Right renal cortex interstitium (tissue), 3 donors: Measurements from ENCODE around the gene SHISAL2A. TPM values are rescaled to one million over a fixed set of nuclear protein-coding genes. Genes with fewer than 3 reads are reported as not detected.
"Not testable (repeated sequence)": the region's sequence is repeated elsewhere in the genome, so short reads cannot be mapped to it uniquely, and the experiment has no call there.

Experiments
- DNase-seq, 3 donors: peaks; one replicate each; pipeline ENCODE4 v3.0.0-alpha.2; 2013; ENCODE audit warnings: low read depth in 3 of 3, low spot score in 2 of 3
- polyA plus RNA-seq, 3 donors: library from polyadenylated mRNA; unstranded; fragments of 120-200 nt; gene quantifications; one replicate each; pipeline ENCODE4 v1.2.1, GENCODE V29; 2013; ENCODE audit not compliant: insufficient read length in 3 of 3

Gene SHISAL2A
- polyA plus RNA-seq, 3 donors, result 1.1 to 1.9 (median 1.6) TPM

DNA sequence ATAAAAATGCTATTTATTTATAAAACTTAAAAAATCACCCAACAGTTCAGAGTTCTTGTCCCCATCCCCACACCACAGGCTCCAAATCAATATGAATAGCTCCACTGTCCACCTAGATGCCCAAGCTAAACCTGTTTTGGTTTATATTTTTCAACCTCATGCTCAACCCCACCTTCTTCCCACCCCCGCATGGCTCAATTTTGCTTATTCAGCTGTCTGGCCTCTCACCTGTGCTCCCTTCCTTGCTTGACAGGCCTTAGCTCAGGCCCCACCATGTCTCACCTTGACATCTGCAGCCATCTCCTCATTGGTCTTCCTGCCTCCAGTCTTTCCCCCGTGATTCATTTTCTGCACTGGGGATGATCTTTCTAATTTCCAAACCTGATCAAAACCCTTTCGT is 47.4 kb downstream of the SHISAL2A start:
- DNase-seq, result no peak

DNA sequence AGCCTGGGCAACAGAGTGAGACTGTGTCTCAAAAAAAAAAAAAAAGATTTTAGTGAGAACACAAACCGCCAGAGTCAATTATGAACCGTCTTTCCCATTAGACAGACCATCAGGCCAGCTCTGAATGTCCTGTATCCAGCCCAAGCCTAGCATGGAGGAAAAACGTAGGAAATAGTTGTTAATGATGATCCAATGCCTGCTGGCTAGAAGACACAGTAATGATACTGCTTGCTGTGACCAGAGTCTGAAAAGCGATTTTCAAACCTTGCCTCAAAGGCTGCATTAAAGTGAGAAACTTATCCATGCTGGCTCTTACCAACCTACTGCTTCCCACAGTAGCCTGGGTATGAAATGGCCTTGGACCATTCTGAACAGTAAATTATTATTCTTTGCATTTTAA is 48.2 kb downstream of the SHISAL2A start:
- no peak for DNase-seq

DNA sequence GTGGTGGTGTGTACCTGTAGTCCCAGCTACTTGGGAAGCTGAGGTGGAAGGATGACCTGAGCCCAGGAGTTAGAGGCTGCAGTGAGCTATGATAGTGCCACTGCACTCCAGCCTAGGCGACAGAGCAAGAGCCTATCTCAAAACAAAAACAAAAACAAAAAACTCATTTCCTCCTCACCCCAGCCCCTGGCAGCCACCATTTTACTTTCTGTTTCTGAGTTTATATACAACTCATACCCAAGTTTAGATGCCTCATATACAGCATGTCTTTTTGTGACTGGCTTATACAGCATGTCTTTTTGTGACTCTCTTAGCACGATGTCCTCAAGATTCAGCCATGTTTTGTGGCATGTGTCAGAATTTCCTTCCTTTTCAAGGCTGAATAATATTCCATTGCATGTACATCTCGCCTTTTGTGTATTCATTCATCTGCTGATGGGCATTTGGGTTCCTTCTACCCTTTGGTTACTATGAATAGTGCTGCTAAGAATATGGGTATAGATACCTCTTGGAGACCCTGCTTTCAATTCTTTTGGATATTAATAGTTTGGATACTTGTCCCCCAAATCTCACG is 50.5 kb downstream of the SHISAL2A start:
- DNase-seq, result no peak

DNA sequence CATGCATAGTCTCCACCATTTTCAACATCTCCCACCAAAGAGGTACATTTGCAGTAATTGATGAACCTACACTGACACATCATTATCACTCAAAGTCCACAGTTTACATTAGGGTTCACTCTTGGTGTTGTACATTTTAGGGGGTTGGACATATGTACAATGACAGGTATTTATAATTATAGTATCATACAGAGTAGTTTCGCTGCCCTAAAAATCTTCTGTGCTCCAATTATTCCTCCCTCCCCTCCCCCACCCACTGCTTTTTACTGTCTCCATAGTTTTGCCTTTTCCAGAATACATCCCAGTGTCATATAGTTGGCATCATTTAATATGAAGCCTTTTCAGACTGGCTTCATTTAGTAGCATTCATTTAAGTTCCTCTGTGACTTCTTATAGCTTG is 51.6 kb downstream of the SHISAL2A start:
- DNase-seq, result no peak

DNA sequence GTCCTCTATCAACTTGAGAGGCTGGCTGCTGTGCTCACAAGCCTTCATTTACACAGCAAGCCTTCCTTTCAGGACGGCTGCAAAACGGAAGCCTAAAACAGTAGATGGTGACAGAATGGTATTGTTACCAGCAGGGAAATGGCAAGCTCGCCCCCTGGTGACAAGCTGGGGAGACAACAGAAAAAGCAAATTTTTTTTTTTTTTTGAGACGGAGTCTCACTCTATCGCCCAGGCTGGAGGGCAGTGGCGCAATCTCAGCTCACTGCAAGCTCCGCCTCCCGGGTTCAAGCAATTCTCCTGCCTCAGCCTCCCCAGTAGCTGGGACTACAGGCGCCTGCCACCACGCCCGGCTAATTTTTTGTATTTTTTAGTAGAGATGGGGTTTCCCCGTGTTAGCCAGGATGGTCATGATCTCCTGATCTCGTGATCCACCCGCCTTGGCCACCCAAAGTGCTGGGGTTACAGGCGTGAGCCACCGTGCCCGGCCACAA is 53.3 kb downstream of the SHISAL2A start:
- DNase-seq, result peak in 2 of 3 donors; percentile 43 to 54

DNA sequence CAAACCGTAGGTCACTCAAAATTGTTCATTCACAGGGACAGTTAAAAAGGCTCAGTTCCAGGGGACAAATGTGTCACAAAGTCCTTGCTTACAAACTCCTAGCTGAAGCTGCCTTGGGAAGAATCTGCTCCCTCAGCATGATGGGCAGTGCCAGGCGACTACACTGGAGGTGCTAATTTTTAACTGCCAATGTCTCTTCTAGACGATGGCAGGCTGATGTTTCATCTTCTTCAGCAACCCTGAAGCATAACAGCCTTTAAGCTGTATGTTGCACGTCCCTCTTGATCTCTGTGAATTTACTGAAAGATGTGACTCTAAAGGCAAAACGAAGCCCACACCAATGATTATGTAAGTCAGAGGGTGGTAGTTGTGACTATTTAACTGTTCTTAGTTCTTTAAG is 53.9 kb downstream of the SHISAL2A start:
- DNase-seq, result no peak

DNA sequence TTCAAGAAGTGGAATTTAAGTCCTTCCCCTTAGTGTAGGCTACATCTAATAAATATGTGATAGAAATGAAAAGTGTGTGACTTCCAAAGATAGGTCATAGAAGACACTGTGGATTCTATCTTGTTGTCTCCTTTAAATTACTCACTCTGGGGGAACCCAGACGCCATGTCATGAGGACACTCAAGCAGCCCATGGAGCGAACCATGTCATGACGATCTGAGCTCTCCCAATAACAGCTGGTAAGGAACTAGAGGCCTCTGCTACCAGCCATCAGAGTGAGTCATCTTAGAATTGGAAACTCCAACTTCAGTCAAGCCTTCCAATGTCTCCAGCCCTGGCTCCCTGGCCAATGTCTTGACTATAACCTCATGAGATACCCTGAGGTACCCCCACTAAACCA is 58.9 kb downstream of the SHISAL2A start:
- no peak for DNase-seq

DNA sequence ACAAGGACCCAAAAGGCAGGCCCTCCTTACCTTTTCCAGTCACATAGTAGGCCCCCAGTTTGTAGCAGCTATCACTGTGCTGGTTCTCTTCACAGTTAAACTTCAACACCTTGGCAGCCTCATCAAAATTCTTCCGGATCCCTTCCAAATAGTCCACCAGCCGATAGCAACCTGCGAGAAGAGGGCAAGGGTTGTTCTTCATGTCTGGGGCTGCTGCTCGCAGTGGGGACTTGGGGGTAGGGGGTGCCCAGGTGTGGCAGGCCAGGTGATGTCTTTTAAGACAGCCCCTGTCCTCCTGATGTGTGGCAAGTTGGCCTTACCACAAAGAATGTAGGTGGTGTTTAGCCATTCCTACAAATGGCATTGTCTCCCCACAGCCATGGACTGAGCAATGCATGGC is 59.7 kb downstream of the SHISAL2A start:
- no peak for DNase-seq

DNA sequence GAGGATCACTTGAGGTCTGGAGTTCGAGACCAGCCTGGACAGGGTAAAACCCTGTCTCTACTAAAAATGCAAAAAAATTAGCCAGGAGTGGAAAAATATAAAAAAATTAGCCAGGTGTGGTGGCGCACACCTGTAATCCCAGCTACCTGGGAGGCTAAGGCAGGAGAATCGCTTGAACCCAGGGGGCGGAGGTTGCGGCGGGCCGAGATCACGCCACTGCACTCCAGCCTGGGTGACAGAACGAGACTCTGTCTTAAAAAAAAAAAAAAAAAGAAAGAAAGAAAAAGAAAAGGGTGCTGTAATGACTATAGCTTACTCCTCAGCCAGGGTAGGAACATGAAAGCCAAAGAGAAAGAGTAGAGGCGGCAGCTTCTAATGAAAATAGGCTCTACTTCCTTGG is 60.4 kb downstream of the SHISAL2A start:
- DNase-seq, result not testable (repeated sequence)

DNA sequence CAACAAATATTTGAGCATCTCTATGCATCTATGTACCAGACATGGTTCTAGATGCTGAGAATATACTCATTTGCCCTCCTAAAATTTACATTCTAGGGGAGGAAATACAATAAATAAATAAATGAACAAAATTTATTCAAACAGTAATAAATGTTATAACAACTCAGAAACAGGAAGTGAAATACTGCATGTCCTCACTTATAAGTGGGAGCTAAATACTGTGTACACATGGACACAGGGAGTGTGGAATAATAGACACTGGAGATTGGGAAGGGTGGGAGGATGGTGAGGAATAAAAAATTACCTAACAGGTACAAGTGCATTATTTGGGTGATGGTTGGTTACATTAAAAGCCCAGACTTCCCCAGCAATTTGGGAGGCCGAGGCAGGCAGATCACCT is 60.9 kb downstream of the SHISAL2A start:
- no peak for DNase-seq

DNA sequence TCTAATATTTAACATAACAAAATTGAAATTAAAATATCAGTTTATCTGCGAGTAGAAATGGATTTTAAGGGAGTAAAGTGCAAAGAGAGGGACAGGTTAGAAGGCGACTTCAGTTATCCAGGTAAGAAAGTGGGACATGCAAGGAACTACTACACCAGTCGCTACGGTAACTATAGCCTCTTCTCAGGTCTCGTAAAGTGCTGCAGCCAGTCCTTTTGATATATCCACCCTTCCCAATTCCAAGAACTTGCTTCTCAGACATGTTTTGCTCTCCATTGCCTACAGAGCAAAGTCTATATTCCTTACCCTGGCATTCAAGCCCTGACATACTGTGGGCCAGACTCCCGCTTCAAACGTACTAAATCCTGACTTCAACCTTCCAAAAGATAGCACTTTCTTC is 62.7 kb downstream of the SHISAL2A start:
- no peak for DNase-seq

DNA sequence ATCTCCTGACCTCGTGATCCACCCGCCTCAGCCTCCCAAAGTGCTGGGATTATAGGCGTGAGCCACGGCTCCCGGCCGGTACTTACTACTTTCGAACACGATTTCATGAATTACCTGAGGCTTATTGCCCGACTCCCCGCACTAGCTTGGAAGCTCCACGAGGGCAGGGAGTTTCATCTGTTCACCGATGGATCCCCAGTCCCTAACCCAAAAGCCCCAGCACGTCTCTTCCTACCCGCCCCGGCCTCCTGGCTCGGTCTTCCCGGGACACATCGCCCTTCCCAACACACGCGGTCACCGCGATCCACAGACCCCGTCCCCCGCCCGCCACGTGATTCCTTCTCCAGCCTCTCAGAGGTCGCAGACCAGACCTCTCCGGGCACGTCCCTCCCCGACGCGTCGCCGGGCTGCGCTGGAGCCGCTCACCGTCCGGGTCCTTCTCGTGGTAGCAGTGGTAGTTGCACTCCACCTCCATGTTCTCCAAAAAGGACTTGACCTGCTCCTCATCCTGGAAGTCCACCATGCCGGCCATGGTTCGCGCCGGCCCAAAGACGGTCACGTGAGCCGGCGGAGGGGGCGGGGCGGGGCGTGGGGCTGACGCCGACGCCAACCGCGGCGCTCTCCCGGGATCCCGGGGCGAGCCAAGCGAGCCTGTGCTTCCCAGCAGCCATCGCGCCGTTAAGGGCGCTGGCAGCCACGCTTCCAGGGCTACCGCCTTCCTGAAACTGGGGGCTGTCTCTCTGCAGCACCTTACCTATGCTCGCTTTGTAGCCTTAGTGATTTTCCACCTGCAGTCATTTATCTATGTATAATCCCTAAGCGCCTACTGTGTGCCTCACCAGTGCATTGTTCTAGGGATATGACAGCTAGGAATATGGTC is 65.1 kb downstream of the SHISAL2A start, which contains the start of gene COA7:
TSS of gene COA7 (minus strand) at position 553 of the 880 bp plus-strand sequence. CDS start at position 532, 21 bp downstream.
- peak; percentile 65 to 79 (median 78) for DNase-seq

DNA sequence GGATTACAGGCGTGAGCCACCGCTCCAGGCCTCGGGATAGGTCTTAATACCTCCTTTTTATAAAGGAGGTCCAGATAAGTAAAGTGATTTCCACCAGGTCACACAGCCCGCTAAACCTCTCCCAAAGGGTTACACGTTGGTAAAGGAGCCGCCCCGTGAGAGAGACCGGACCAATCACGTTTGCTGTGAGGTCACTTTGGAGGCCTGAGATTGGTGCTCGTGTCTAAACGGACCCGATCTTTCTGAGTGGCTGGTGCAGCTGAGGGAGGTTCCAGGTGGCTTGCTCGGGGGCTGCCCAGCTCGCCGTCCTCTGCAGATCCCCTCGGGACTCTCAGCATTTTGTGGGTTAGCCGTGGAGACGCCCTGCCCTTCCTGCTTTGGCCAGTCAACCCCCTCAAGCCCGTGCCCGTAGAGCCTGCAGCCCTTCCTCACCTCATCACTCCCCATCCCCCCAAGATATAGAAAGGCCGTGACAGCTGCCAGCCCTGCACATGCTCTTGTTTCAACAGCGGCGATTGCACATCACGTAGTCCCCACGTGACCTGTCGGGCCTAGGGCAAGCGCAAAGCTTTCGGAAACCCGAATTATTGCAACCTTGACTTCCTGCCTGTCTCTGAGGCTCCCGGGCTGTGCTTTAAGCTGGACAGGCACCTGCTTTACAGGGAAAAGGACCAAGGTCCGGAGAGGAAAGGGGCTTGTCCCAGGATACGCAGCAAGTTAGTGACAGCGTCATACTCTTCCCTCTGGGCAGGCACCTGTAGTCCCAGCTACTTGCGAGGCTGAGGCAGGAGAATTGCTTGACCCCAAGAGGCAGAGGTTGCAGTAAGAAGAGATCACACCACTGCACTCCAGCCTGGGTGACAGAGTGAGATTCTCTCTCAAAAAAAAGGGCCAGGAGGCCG is 70.2 kb downstream of the SHISAL2A start:
- peak; percentile 71 to 81 (median 81) for DNase-seq

DNA sequence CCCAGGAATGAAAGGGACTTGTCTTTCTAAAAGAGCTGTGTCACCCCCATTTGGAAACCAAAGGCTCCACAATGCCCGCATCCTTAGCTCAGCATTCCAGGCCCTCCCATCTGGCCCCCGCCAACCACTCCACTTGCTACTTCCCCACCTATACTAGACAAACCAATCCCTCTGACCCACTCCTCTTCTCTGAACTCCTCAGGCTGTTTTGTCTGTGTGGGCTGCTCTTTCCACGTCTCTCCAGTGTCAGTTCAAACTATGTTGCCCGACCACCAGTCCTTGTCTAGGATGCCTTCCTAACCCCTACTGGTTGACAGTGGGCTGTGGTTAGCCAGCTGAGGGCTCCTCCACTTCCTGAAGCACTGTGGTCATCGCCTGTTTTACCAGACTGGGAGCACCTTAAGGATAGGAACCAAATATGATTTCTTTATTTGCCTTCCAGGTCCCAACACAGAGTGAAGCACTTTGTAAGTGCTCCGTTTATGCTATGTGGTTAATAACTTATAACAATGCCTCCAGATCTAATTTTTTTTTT is 73.2 kb downstream of the SHISAL2A start:
- DNase-seq, result no peak

Other genes starting within 250 kb of the SHISAL2A start
- gene ORC1, start 228.7 kb upstream of the SHISAL2A start, polyA plus RNA-seq, result 1 to 10 TPM; 6.8 to 8.2 (median 7.4) TPM
- gene PRPF38A, start 228.6 kb upstream of the SHISAL2A start, polyA plus RNA-seq, result 10 to 100 TPM; 80.5 to 87.4 (median 84.9) TPM
- 10 to 100 TPM; 75.6 to 82.4 (median 77.5) TPM for gene TUT4, start 80.1 kb upstream of the SHISAL2A start, polyA plus RNA-seq
- gene GPX7, start 30.8 kb upstream of the SHISAL2A start, polyA plus RNA-seq, result 10 to 100 TPM; 68.0 to 81.3 (median 68.5) TPM
- 10 to 100 TPM; 17.8 to 20.2 (median 19.6) TPM for gene COA7, start 65.2 kb downstream of the SHISAL2A start, polyA plus RNA-seq
- 10 to 100 TPM; 25.1 to 26.4 (median 25.2) TPM for gene ZYG11B, start 93.3 kb downstream of the SHISAL2A start, polyA plus RNA-seq
- gene ZYG11A, start 209.6 kb downstream of the SHISAL2A start, polyA plus RNA-seq, result under 1 TPM; 0.14 to 0.17 (median 0.15) TPM